SH-SY5Y (cell line): Measurements from ENCODE around the gene VPS4A.

Experiments
- GATA2 ChIP-seq: IDR thresholded peaks from 2 replicates; pipeline ENCODE4 v1.6.1; 2011; ENCODE audit warnings: mild to moderate bottlenecking, low read depth, low read length
- GATA3 ChIP-seq: IDR thresholded peaks from 2 replicates; pipeline ENCODE4 v1.6.1; 2011; ENCODE audit warnings: low read depth, mild to moderate bottlenecking, low read length, moderate library complexity

DNA sequence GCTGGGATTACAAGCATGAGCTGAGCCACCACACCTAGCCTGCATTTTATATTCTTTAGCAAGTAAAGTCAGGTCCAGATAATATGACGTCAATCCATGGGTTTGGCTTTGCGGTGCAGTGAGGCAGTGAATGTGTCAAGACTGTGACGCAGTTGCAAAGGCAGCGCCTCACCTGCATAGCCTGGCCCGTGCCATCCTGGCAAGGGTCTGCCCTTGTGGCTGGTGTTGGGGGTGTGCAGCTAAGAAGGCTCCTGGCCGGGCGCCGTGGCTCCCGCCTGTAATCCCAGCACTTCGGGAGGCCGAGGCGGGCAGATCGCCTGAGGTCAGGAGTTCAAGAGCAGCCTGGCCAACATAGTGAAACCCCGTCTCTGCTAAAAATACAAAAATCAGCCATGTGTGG is 12.3 kb downstream of the VPS4A start:
- TF ChIP-seq GATA2: no peak
- no peak for TF ChIP-seq GATA3
